GM21737 (cell line): ENCODE measurements around the gene HMGCS2.

Experiments used
- ATAC-seq: cut with Tn5 transposase; IDR thresholded peaks from one replicate; pipeline ENCODE4 v1.9.1; 2021; ENCODE audit warnings: mild to moderate bottlenecking, moderate library complexity; ENCODE audit not compliant: unreplicated experiment

HMGCS2 gene

DNA sequence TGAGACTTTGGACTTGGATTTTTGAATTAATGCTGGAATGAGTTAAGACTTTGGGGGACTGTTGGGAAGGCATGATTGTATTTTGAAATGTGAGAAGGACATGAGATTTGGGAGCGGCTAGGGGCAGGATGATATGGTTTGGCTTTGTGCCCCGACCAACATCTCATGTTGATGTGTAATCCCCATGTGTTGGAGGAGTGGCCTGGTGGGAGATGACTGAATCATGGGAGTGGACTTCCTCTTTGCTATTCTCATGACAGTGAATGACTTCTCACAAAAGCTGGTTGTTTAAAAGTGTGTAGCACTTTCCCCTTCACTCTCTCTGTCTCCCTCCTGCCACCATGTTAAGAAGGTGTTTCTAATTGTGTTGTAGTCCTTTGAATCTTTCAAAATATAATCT is 66.3 kb downstream of the HMGCS2 start:
- no peak for ATAC-seq

DNA sequence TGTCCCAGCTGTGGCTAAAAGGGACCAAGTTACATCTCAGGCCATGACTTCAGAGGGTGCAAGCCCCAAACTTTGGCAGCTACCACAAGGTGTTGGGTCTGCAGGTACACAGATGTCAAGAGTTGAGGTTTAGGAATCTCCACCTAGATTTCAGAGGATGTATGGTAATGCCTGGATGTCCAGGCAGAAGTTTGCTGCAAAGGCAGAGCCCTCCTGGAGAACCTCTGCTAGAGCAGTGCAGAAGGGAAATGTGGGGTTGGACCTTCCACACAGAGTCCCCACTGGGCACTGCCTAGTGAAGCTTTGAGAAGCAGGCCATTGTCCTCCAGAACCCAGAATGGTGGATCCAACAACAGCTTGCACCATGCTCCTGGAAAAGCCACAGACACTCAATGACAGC is 67.0 kb downstream of the HMGCS2 start:
- ATAC-seq = no peak

DNA sequence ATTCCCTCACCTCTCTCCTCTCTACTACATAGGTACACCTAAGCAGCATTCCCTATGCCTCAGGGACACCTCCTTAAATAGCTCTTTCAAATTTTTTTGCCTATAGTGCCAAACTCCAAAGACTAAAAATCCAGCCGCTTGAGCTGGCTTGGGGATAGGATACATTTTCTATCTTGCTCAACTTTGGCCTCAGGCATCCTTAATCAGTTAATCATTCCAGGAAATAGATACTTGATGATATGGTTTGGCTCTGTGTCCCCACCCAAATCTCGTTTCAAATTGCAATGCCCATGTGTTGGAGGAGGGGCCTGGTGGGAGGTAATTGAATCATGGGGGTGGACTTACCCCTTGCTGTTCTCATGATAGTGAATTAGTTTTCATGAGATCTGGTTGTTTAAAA is 68.4 kb downstream of the HMGCS2 start:
- no peak for ATAC-seq
